ENCODE measurements around the gene ZNF525. TPM values are rescaled to one million over a fixed set of nuclear protein-coding genes. Genes with fewer than 3 reads are reported as not detected.
A peak's percentile ranks its signal among the peaks of the same experiment; 100 is the strongest.

Gene ZNF525
- total and polyA plus RNA-seq, 2 of the 13 experiments (the other 11 are each of a cell fraction or from before 2014, with no cell fraction given) = 3.4 to 8.7 TPM

GRCh38 chr19:53431399-53432087, 66.0 kb downstream of the ZNF525 start, which contains the start of gene ZNF761 (continued):
- TF ChIP-seq ZBTB14 (CRISPR knock-in tag; IDR thresholded peaks at IDR 0.05) (no peak), IKZF5 (CRISPR knock-in tag; IDR thresholded peaks at IDR 0.05) (peak; percentile 38; the same call in 1 of the 2 replicates), RFX3 (CRISPR knock-in tag; IDR thresholded peaks at IDR 0.05) (no peak), PCBP2 (optimal IDR thresholded peaks at IDR 0.05; ENCODE audit: low read depth, low read length, poor library complexity, severe bottlenecking) (no peak), HOXA7 (CRISPR knock-in tag; IDR thresholded peaks at IDR 0.05) (no peak), TCF7 (IDR thresholded peaks at IDR 0.05; ENCODE audit: low read depth) (no peak), ZNF512 (CRISPR knock-in tag; IDR thresholded peaks at IDR 0.05) (no peak), DNMT1 (CRISPR knock-in tag; IDR thresholded peaks at IDR 0.05) (no peak), EZH2 (conservative IDR thresholded peaks at IDR 0.05; ENCODE audit: low read depth, low read length) (no peak), NCOA5 (CRISPR knock-in tag; IDR thresholded peaks at IDR 0.05) (no peak), ZNF160 (CRISPR knock-in tag; IDR thresholded peaks at IDR 0.05) (peak; percentile 30; the same call in 1 of the 2 replicates), KLF16 (CRISPR knock-in tag; IDR thresholded peaks at IDR 0.05) (peak in 1 of 2 experiments; percentile 61; a peak in 2 of 4 replicates), IKZF1 (IDR thresholded peaks at IDR 0.05) (no peak), HMGXB4 (CRISPR knock-in tag; IDR thresholded peaks at IDR 0.05; ENCODE audit: borderline replicate concordance in 1 of 2, low read depth in 1 of 2) (peak; percentile 60 to 68; a peak in 3 of 4 replicates), ZNF597 (CRISPR knock-in tag; IDR thresholded peaks at IDR 0.05) (no peak), ZNF205 (CRISPR knock-in tag; IDR thresholded peaks at IDR 0.05) (no peak), ZNF567 (CRISPR knock-in tag; IDR thresholded peaks at IDR 0.05; ENCODE audit: borderline replicate concordance) (no peak), POLR2AphosphoS5 (IDR thresholded peaks at IDR 0.05; ENCODE audit: low read depth, low read length) (peak; percentile 82), KAT8 (CRISPR knock-in tag; IDR thresholded peaks at IDR 0.05) (no peak; the same call in 1 of the 2 replicates), ZNF841 (CRISPR knock-in tag; IDR thresholded peaks at IDR 0.05; ENCODE audit: borderline replicate concordance) (no peak), ZBTB43 (CRISPR knock-in tag; conservative IDR thresholded peaks at IDR 0.05) (peak; percentile 46; the same call in 1 of the 2 replicates), GATAD1 (CRISPR knock-in tag; IDR thresholded peaks at IDR 0.05) (0 out of 2 replicates have a peak, but pooled peaks have one; percentile 48)

All from HepG2 (cell line).